GM23338 (cell line): ENCODE data around the gene CEP78. TPM values are rescaled to one million over a fixed set of nuclear protein-coding genes. Genes with fewer than 3 reads are reported as not detected.

Source experiments
- ATAC-seq: fragments of 200-7000 bp; cut with Tn5 transposase; 3 replicates; pipeline ENCODE4 v1.9.1; 2020
- DNase-seq: peaks from one replicate; pipeline ENCODE4 v3.0.0-alpha.2; 2015; ENCODE audit warnings: low spot score
- H2AFZ ChIP-seq: fragments of 200-600 bp; sonication (generic); 2 replicates; pipeline ENCODE4 v1.8.0; 2016; ENCODE audit warnings: antibody characterized with exemption, mild to moderate bottlenecking, moderate library complexity
- H3F3A ChIP-seq: fragments of 200-600 bp; sonication (generic); replicated peaks from 2 replicates; pipeline ENCODE4 v1.8.0; 2017; ENCODE audit warnings: antibody characterized with exemption, mixed run types, low read depth
- H3K27ac ChIP-seq: fragments of 200-600 bp; sonication (generic); 2 replicates; pipeline ENCODE4 v1.6.1; 2016; ENCODE audit warnings: low read depth
- H3K27me3 ChIP-seq: fragments of 200-600 bp; sonication (generic); 2 replicates; pipeline ENCODE4 v1.8.0; 2016; ENCODE audit warnings: mild to moderate bottlenecking, mixed run types, moderate library complexity; ENCODE audit not compliant: insufficient read depth
- H3K36me3 ChIP-seq: fragments of 200-600 bp; sonication (generic); 2 replicates; pipeline ENCODE4 v1.8.0; 2016; ENCODE audit warnings: mild to moderate bottlenecking; ENCODE audit not compliant: insufficient read depth
- H3K4me1 ChIP-seq: fragments of 200-600 bp; sonication (generic); 2 replicates; pipeline ENCODE4 v1.8.0; 2016; ENCODE audit warnings: mild to moderate bottlenecking, moderate library complexity; ENCODE audit not compliant: insufficient read depth
- H3K4me2 ChIP-seq: fragments of 200-600 bp; sonication (generic); 2 replicates; pipeline ENCODE4 v1.7.1; 2017; ENCODE audit warnings: mixed run types
- H3K4me3 ChIP-seq: fragments of 200-600 bp; sonication (generic); 2 replicates; pipeline ENCODE4 v1.6.1; 2016; ENCODE audit warnings: mixed run types
- H3K79me2 ChIP-seq: fragments of 200-600 bp; sonication (generic); replicated peaks from 2 replicates; pipeline ENCODE4 v1.8.0; 2017; ENCODE audit warnings: mild to moderate bottlenecking; ENCODE audit not compliant: insufficient read depth
- H3K9me2 ChIP-seq: fragments of 200-600 bp; sonication (generic); 2 replicates; pipeline ENCODE4 v1.8.0; 2017; ENCODE audit not compliant: insufficient read depth
- H4K20me1 ChIP-seq: fragments of 200-600 bp; sonication (generic); replicated peaks from 2 replicates; pipeline ENCODE4 v1.8.0; 2017; ENCODE audit warnings: mild to moderate bottlenecking; ENCODE audit not compliant: insufficient read depth
- H3K27ac Mint-ChIP-seq: 2 replicates; pipeline ENCODE4 v1.8.0; 2020; ENCODE audit warnings: inconsistent platforms, mild to moderate bottlenecking, moderate library complexity, mixed read lengths
- H3K27me3 Mint-ChIP-seq: 3 replicates; pipeline ENCODE4 v1.8.0; 2022; ENCODE audit warnings: low read depth, mild to moderate bottlenecking, moderate library complexity, mixed read lengths, inconsistent platforms; ENCODE audit not compliant: insufficient read depth, poor library complexity
- H3K36me3 Mint-ChIP-seq: 3 replicates; pipeline ENCODE4 v1.8.0; 2021; ENCODE audit warnings: low read depth, mild to moderate bottlenecking, inconsistent platforms, moderate library complexity, mixed read lengths
- H3K4me1 Mint-ChIP-seq: 3 replicates; pipeline ENCODE4 v1.8.0; 2020; ENCODE audit warnings: mild to moderate bottlenecking, inconsistent platforms, mixed read lengths
- H3K4me3 Mint-ChIP-seq: 3 replicates; pipeline ENCODE4 v1.8.0; 2021; ENCODE audit warnings: moderate library complexity, mild to moderate bottlenecking, inconsistent platforms, mixed read lengths
- H3K9me3 Mint-ChIP-seq: 3 replicates; pipeline ENCODE4 v1.8.0; 2020; ENCODE audit warnings: moderate library complexity, mild to moderate bottlenecking, inconsistent platforms, mixed read lengths
- EZH2phosphoT487 ChIP-seq: fragments of 200-600 bp; sonication (generic); IDR thresholded peaks from one replicate; pipeline ENCODE4 v1.8.1; 2018; ENCODE audit warnings: antibody characterized with exemption; ENCODE audit not compliant: unreplicated experiment
- JUNB ChIP-seq: IDR thresholded peaks from one replicate; pipeline ENCODE4 v1.6.1; 2016; ENCODE audit warnings: antibody characterized with exemption; ENCODE audit not compliant: unreplicated experiment
- NANOG ChIP-seq: IDR thresholded peaks from 2 replicates; pipeline ENCODE4 v1.6.1; 2016; ENCODE audit warnings: antibody characterized with exemption, borderline replicate concordance
- POLR2AphosphoS5 ChIP-seq: IDR thresholded peaks from 2 replicates; pipeline ENCODE4 v1.6.1; 2016; ENCODE audit warnings: antibody characterized with exemption, low read depth
- STAT1 ChIP-seq: IDR thresholded peaks from one replicate; pipeline ENCODE4 v1.6.1; 2016; ENCODE audit warnings: antibody characterized with exemption; ENCODE audit not compliant: unreplicated experiment
- ZNF114 ChIP-seq: fragments of 250-450 bp; sonication (Bioruptor Pico); IDR thresholded peaks from 2 replicates; pipeline ENCODE4 v1.5.0; 2020; ENCODE audit warnings: mild to moderate bottlenecking, moderate library complexity
- ZNF331 ChIP-seq: fragments of 250-450 bp; sonication (Bioruptor Pico); IDR thresholded peaks from 2 replicates; pipeline ENCODE4 v1.5.0; 2020; ENCODE audit warnings: low read depth, mild to moderate bottlenecking, moderate library complexity
- ZNF462 ChIP-seq: fragments of 250-450 bp; sonication (Bioruptor Pico); IDR thresholded peaks from 2 replicates; pipeline ENCODE4 v1.5.0; 2020; ENCODE audit warnings: mild to moderate bottlenecking, moderate library complexity
- polyA plus RNA-seq: library from polyadenylated mRNA; unstranded; fragments of >200 nt; fragmentation: Nextera tagmentation; extraction: Ambion mirVana; gene quantifications from 2 replicates; pipeline ENCODE4 v1.2.1, GENCODE V29; 2016
- total RNA-seq: library from RNA; depleted of rRNA; stranded (reverse); fragments of >200 nt; shearing (Covaris generic); gene quantifications from 2 replicates; pipeline ENCODE4 v1.2.3, GENCODE V29; 2014
- TF ChIP-seq, protein P1 (sequence below): IDR thresholded peaks from one replicate; pipeline ENCODE4 v1.6.1; 2018; ENCODE audit warnings: antibody characterized with exemption; ENCODE audit not compliant: unreplicated experiment

CEP78 gene
- total and polyA plus RNA-seq, 2 experiments from 2014 or later = 19.9 to 48.3 TPM

DNA sequence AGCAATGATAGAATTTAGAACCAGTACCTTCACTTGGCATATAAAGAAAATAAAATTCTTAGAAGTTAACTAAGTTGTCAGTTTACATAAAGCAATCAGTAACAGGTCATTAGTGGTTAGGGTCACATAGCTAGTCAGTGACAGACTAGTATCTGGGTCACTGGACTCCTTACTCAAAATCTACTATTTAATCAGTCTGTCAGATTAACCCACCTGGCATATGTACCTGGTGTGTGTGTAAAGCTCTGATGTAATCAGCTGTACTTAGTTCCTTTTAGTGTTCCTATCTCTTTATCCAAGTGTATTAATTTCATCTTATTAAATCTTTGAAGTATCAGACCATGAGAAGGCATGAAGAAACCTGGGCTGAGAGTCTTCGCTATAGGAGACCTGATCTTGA is 7.3 kb downstream of the CEP78 start (continued):
- TF ChIP-seq, protein P1, sequence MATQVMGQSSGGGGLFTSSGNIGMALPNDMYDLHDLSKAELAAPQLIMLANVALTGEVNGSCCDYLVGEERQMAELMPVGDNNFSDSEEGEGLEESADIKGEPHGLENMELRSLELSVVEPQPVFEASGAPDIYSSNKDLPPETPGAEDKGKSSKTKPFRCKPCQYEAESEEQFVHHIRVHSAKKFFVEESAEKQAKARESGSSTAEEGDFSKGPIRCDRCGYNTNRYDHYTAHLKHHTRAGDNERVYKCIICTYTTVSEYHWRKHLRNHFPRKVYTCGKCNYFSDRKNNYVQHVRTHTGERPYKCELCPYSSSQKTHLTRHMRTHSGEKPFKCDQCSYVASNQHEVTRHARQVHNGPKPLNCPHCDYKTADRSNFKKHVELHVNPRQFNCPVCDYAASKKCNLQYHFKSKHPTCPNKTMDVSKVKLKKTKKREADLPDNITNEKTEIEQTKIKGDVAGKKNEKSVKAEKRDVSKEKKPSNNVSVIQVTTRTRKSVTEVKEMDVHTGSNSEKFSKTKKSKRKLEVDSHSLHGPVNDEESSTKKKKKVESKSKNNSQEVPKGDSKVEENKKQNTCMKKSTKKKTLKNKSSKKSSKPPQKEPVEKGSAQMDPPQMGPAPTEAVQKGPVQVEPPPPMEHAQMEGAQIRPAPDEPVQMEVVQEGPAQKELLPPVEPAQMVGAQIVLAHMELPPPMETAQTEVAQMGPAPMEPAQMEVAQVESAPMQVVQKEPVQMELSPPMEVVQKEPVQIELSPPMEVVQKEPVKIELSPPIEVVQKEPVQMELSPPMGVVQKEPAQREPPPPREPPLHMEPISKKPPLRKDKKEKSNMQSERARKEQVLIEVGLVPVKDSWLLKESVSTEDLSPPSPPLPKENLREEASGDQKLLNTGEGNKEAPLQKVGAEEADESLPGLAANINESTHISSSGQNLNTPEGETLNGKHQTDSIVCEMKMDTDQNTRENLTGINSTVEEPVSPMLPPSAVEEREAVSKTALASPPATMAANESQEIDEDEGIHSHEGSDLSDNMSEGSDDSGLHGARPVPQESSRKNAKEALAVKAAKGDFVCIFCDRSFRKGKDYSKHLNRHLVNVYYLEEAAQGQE = no peak
- TF ChIP-seq ZNF114 (CRISPR knock-in tag) = no peak
- no peak for TF ChIP-seq ZNF462 (CRISPR knock-in tag)

GRCh38 chr9:78245401-78245800 is 9.5 kb downstream of the CEP78 start:
- no peaks in the 10 kb centered on the region for H3K27me3 Mint-ChIP-seq
- H3K27ac ChIP-seq = no peak overlapping the region
- H3K36me3 ChIP-seq = peaks cover 8% of the 10 kb centered on the region
- no peaks in the 10 kb centered on the region for H3F3A ChIP-seq
- no peak overlapping the region for H3K27ac Mint-ChIP-seq
- no peaks in the 10 kb centered on the region for H3K27me3 ChIP-seq
- no peaks in the 10 kb centered on the region for H3K79me2 ChIP-seq
- ATAC-seq = no peak
- no peaks in the 10 kb centered on the region for H3K4me1 Mint-ChIP-seq
- no peak overlapping the region for H3K4me2 ChIP-seq
- H3K4me1 ChIP-seq = no peaks in the 10 kb centered on the region
- H2AFZ ChIP-seq = no peak overlapping the region
- no peak for DNase-seq
- H3K4me3 Mint-ChIP-seq = no peak overlapping the region
- H4K20me1 ChIP-seq = 0 out of 2 replicates have a peak, but pooled peaks cover 2% of the 10 kb centered on the region
- H3K9me3 Mint-ChIP-seq = no peaks in the 10 kb centered on the region
- peaks cover 47% of the 10 kb centered on the region; the same call in 2 of the 3 replicates for H3K36me3 Mint-ChIP-seq
- no peak overlapping the region for H3K4me3 ChIP-seq
- H3K9me2 ChIP-seq = no peaks in the 10 kb centered on the region
- TF ChIP-seq, protein P1 = no peak
- TF ChIP-seq JUNB = no peak
- no peak for TF ChIP-seq ZNF331
- no peak for TF ChIP-seq NANOG
- no peak for TF ChIP-seq EZH2phosphoT487
- no peak for TF ChIP-seq POLR2AphosphoS5
- TF ChIP-seq STAT1 = no peak
